Fibroblast of lung (primary cell): ENCODE measurements around the gene TMEM201.

Experiments used
- EZH2 ChIP-seq: IDR thresholded peaks from 2 replicates; pipeline ENCODE4 v1.5.1; 2012; ENCODE audit warnings: low read length, control low read depth, mild to moderate bottlenecking; ENCODE audit errors: missing control alignments
- TF ChIP-seq, protein P1 (sequence below), 2 donors: IDR thresholded peaks in 1 of 2; conservative IDR thresholded peaks in 1 of 2; 1 replicate in 1 of 2; 2 replicates in 1 of 2; pipeline ENCODE4 v1.5.1; 2011 to 2012; ENCODE audit warnings: low read length in 2 of 2, control low read depth in 1 of 2, inconsistent platforms in 1 of 2, low read depth in 1 of 2, mild to moderate bottlenecking in 1 of 2

DNA sequence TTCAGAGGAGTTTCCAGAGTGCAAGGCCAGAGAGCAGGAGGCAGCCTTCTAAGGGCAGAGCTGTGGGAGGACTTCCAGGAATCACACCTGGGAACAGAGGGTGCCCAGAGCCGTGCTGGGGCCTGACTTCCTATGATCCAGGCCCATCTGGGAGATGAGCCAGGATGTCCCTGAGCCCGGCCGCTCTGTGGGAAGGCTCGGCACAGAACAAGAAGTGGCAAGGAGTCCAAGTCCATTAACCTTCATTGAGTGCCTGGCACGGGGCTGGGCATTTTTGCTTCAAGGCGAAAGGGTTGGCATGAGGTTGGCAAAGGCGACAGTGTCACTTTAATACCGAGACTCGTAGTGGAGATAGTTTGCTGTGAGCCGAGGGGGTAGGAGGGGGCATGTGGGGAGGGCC lies 18.2 kb downstream of the TMEM201 start:
- TF ChIP-seq, protein P1, sequence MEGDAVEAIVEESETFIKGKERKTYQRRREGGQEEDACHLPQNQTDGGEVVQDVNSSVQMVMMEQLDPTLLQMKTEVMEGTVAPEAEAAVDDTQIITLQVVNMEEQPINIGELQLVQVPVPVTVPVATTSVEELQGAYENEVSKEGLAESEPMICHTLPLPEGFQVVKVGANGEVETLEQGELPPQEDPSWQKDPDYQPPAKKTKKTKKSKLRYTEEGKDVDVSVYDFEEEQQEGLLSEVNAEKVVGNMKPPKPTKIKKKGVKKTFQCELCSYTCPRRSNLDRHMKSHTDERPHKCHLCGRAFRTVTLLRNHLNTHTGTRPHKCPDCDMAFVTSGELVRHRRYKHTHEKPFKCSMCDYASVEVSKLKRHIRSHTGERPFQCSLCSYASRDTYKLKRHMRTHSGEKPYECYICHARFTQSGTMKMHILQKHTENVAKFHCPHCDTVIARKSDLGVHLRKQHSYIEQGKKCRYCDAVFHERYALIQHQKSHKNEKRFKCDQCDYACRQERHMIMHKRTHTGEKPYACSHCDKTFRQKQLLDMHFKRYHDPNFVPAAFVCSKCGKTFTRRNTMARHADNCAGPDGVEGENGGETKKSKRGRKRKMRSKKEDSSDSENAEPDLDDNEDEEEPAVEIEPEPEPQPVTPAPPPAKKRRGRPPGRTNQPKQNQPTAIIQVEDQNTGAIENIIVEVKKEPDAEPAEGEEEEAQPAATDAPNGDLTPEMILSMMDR (conservative IDR thresholded peaks at IDR 0.05 in 1 of 2, IDR thresholded peaks at IDR 0.05 in 1 of 2; ENCODE audit: low read depth in 1 of 2, low read length in 2 of 2) = no peak
- no peak for TF ChIP-seq EZH2
